Activated CD8-positive, alpha-beta memory T cell treated with anti-CD3 and anti-CD28 coated beads, Interleukin-2, amount 50 U/mL, for 48 hours (primary cell): ENCODE measurements around the gene MANBA.
"Not testable (repeated sequence)": the region's sequence is repeated elsewhere in the genome, so short reads cannot be mapped to it uniquely, and the experiment has no call there.

Experiments used
- DNase-seq: peaks from one replicate; pipeline ENCODE4 v3.0.0-alpha.2; 2020

MANBA gene

GRCh38 chr4:102718833-102719575 lies 41.8 kb downstream of the MANBA start:
- DNase-seq: not testable (repeated sequence)

DNA sequence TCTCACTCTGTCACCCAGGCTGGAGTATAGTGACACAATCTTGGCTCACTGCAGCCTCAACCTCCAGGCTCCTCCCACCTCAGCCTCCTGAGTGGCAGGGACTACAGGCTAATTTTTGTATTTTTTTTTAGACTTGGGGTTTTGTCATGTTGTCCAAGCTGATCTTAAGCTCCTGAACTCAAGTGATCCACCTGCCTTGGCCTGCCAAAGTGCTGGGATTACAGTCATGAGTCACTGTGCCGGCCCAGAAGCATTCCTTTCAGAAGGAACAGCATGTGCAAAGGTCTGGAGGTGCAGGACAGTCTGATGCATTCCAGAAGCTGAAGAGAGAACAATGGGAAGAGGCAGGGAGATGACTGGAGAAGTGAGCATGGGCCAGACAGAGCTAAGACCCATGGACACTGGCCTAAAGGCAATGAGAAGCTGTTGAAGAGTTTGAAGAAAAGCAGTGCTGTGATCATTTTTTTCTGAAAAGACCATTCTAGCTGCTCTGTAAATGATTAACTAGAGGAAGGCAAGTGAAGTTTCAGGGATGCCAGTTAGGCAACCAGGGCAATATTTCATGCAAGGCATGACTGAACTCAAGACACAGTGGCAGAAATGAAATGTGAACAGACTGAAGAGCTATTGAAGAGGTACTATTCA lies 43.2 kb downstream of the MANBA start:
- DNase-seq: no peak

GRCh38 chr4:102715057-102715456 lies 45.7 kb downstream of the MANBA start:
- DNase-seq: no peak

DNA sequence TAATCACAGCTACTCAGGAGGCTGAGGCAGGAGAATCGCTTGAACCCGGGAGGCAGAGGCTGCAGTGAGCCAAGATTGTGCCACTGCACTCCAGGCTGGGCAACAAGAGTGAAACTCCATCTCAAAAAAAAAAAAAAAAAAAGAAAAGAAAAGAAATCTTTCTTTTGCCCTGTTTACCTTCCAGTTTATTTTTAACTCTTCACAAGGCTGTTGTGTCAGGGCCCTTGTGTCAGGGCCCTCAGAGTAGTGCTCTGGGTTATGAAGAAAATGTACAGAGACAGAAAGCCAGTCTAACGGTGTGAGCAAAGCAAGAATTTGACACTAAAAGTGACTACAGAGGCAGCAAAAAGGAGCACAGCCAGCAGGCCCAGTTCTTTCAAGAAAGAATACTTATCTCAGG lies 47.0 kb downstream of the MANBA start:
- DNase-seq: not testable (repeated sequence)

DNA sequence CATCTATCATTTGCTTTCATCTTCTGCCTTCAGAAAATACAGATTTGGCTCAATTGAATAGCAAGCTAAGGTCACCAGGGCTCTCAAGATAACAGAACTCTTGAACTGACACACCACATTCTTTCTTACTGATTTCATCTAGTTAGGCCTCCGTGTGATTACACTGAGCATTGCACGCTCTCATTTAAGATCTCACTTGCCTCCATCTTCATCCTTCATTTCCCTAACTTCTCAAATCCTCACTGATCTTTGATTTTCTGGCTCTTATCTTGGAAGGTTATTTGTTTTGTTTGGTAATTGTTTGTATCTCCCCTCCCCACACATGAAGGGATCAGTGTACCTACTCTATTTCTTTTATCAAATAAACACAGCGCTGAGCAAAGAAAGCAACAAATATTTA lies 47.7 kb downstream of the MANBA start:
- no peak for DNase-seq

- DNase-seq: no peak
These were observed 49.8 kb downstream of the MANBA start for GRCh38 chr4:102710986-102711385.

- not testable (repeated sequence) for DNase-seq
These were observed 51.7 kb downstream of the MANBA start for GRCh38 chr4:102709060-102709459.

GRCh38 chr4:102707150-102707549 lies 53.6 kb downstream of the MANBA start:
- DNase-seq: no peak

DNA sequence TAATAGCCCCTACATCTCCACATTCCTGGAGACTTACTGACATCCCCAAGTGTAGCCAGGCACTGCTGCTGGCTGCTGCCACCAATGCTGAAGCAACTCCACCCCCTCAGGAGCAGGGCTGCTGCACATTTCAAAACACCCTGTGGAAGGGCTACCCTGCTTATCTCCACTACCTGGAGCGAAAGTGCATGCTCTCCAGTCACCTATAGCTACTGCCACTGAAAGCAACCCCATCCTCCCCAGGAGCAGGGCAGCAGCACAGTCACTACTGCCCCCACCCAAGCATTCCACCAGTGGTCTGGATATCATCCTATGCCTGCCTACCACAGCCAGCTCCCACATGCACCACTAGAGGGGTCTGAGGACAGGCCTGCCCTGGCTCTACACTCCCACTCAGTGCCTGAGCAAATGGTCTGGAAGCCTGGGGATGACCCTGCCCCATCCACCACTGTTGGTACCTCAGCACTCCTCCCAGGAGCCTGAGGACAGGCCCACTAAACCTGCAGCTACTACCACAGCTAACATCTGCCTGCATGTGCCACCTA lies 55.3 kb downstream of the MANBA start:
- DNase-seq: no peak

DNA sequence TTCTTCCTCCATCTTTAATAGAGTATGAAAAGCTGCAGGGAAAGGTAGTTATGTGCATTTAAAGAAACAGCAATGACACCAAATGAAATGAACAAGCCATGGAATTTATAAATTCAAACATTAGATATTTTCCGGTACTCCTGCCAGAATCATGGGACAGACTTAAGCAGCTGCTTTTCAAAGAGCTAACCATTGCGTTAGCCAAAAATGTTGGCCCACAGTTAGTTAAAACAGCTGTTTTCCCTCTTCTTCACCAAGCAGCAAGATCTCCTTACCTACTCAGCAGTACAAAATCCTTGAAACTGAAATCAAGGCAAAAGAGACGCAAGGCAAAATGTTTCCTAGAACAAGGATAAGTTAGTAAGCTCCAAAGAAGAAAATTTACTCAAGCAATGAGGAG lies 64.0 kb downstream of the MANBA start:
- DNase-seq: no peak

DNA sequence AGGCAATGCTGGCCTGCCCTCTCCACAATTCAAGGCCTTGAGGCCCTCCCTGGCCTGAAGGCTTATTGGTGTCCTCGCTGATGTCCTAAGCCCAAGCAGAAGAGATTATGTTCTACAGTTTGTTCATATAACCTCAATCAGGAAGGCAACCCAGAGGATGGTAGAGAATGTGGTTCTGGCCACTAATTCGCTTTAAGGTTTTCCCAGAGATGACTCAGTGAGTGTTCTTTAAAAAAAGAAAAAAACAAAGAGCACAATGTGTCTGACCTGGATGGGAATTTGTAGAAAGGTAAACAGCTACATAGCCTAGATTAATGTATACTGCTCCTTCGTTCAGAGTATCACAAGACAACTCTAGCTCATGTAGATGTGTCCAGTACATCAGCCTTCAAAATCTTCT lies 66.0 kb downstream of the MANBA start:
- DNase-seq: no peak

DNA sequence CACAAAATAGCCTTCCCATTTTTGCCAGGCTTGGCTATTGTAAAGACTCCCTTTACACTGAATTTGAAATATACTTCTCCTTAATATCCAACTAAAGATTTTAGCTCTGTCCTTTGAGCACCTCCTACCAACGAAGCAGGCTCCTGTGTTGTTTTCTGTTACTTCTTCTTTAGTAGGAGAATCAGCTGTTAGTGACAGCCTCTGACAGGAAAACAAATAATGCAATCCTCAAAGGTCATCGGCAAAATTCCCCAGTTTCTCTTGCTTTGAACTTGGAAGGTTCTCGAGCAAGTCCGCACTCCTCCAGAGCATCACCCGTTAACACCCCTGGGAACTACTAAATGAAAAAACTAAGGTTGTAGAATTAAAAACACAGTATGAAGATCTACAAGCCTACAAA lies 66.9 kb downstream of the MANBA start:
- DNase-seq: no peak

GRCh38 chr4:102693262-102693850 lies 67.4 kb downstream of the MANBA start:
- DNase-seq: no peak

- DNase-seq: no peak
These were observed 68.3 kb downstream of the MANBA start for GRCh38 chr4:102692474-102692873.

DNA sequence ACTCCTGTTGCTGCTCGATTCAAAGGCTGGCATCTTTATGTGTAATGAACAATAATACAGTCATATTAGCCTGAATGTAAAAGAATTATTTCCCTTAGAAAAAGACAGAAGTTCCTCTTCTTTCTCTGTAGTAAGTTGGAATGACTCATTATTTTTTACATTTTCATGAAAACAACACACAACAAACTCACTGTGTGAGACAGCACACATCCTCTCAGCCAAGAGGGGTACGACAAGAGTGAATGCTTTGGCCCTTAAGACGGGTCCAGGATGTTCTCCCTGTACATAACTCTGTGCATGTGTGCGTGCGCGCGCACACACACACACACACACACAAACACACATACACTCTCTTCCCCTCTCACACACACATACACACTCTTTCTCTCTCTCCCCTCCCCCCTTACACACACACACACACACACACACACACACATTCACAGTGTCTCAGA lies 72.8 kb downstream of the MANBA start:
- no peak for DNase-seq

- DNase-seq: no peak
These were observed 73.3 kb downstream of the MANBA start for GRCh38 chr4:102687373-102687981.

DNA sequence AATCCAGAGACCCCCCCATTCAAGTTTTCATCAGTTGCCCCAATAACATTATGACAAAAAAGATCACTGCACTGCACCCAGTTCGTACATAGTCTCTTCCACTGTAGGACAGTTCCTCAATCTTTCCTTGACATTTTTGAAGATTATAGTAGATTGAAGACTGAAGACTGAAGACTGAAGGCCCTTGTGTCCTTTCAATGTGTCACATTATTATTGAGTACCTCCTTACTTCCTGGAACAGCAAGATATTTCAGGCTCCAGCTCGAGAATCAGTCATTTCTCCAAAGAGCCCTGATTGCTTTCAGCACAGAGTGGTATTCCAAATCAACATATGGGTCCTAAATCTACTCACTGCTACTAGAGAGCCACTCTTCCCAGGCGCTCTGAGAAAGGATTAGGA lies 75.0 kb downstream of the MANBA start:
- DNase-seq: no peak

GRCh38 chr4:102684610-102685052 lies 76.1 kb downstream of the MANBA start:
- no peak for DNase-seq

DNA sequence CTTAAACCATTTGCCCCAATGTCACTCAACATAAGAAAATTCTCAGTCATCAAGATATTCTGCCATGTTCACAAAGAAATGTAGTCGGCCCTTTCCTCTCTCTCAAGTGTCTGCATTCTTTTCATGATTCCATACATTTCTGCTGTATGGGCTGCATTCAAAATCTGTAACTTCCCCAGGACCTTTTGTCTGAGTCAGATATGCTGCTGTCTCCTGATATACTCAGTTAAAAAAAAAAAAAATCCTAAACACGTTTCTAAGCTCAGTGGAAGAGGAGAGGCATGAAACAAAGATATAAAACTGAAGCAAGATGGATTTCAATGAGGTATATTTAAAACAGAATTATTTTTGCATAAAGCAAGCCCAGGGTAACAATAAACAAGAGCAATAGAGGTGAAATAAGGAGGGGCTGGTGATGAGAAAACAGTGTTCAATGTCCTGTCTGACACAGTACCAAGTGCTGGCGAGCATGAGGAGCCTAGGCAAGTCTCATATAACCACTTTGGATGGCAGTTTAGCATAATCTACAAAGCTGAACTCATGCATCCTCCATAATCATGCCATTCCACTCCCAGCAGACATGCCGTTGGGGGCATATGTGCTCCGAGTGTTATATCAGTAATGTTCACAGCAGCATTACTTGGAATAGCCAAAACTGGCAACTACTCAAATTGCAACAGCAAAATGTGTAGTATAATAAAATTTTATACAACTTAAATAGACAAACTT lies 76.7 kb downstream of the MANBA start:
- no peak for DNase-seq

GRCh38 chr4:102678695-102679335 lies 82.0 kb downstream of the MANBA start:
- DNase-seq: no peak

- no peak for DNase-seq
These were observed 82.7 kb downstream of the MANBA start for GRCh38 chr4:102678107-102678506.

GRCh38 chr4:102675141-102675540 lies 85.6 kb downstream of the MANBA start:
- DNase-seq: no peak
